Measurements from ENCODE around the gene FGA. TPM values are rescaled to one million over a fixed set of nuclear protein-coding genes. Genes with fewer than 3 reads are reported as not detected.

The FGA gene
- total RNA-seq, 1 donor from 2014 or later = not detected

- TF ChIP-seq, protein P1, sequence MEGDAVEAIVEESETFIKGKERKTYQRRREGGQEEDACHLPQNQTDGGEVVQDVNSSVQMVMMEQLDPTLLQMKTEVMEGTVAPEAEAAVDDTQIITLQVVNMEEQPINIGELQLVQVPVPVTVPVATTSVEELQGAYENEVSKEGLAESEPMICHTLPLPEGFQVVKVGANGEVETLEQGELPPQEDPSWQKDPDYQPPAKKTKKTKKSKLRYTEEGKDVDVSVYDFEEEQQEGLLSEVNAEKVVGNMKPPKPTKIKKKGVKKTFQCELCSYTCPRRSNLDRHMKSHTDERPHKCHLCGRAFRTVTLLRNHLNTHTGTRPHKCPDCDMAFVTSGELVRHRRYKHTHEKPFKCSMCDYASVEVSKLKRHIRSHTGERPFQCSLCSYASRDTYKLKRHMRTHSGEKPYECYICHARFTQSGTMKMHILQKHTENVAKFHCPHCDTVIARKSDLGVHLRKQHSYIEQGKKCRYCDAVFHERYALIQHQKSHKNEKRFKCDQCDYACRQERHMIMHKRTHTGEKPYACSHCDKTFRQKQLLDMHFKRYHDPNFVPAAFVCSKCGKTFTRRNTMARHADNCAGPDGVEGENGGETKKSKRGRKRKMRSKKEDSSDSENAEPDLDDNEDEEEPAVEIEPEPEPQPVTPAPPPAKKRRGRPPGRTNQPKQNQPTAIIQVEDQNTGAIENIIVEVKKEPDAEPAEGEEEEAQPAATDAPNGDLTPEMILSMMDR (conservative IDR thresholded peaks at IDR 0.05; ENCODE audit: low read depth, low read length) = no peak
These were observed 25.7 kb upstream of the FGA start for GRCh38 chr4:154616287-154616686.

GRCh38 chr4:154615211-154615610 lies 24.7 kb upstream of the FGA start:
- H3K4me3 ChIP-seq (ENCODE audit: low read depth, low read length) = no peak overlapping the region
- TF ChIP-seq, protein P1 (conservative IDR thresholded peaks at IDR 0.05; ENCODE audit: low read depth, low read length) = no peak
- DNase-seq (ENCODE audit: low read depth) = no peak

More at GRCh38 chr4:154616287-154616686, 25.7 kb upstream of the FGA start:
- DNase-seq (ENCODE audit: low read depth) = no peak
- H3K4me3 ChIP-seq (ENCODE audit: low read depth, low read length) = no peak overlapping the region

DNA sequence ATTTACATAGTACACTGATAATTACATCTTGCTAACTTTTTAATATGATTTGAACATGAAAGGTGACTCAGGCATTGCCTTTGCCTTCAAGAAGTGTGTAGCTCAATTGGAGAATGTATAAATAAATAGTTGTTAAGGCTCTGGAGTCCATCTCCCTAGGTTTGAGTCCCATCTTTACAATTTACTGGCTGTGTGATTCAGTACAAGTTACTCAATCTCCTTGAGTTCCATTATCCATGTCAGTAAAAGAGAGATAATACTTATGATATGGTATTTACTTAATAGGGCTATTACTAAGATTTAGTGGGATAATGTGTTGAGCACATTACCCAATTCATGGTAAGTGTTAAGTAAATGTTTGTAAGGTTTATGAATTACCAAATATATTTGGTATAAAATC lies 23.8 kb upstream of the FGA start:
- TF ChIP-seq, protein P1 (conservative IDR thresholded peaks at IDR 0.05; ENCODE audit: low read depth, low read length) = no peak
- DNase-seq (ENCODE audit: low read depth) = no peak
- H3K4me3 ChIP-seq (ENCODE audit: low read depth, low read length) = no peak overlapping the region

DNA sequence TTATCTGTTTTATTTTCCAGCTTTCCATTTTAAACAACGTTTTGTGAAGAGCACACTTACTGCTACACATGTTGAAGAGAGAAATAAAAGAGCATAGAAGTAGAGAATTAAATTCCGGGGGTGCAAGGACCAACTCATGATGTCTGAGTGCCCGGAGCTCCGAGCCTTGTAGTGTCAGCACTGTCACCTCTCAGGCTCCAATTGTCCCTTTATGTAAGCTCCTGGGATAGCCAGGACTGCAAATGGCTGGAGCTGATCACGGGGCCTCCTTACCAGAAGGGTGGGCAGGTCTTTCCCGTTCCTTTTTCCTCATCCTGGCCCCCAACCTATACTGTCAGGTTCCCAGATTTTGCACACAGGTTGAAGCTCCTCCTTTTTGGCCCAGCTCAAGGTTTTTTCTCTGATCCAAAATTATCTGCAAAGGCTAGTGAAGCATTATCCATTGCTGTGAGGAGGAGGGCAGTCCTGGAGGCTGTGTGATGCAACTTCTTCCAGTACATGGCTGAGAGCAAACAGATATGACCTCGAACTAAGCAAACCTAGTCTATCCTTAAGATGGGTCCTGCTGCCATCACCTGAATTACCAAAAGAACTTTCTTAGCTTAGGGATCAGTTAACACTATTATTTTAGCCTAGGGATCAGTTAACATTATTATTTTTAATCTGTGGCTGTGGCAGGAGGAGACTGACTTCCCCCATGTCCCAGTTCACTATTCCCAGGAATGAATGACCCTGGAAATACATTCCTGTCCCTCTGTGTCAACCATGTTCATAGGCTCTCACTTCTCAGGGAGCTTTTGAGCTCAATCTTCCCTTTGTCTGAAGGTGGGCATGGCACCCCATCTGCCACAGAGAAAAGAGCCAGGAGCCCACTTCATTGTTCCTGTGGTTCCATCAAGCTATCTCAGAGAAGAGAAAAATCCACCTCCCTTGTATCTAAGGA lies 22.2 kb upstream of the FGA start, which contains the start of gene FGG:
TSS of gene FGG (minus strand) at position 185 of the 943 bp plus-strand sequence. CDS start at position 138, 47 bp downstream.
- no peak for DNase-seq (ENCODE audit: low read depth)
- TF ChIP-seq, protein P1 (conservative IDR thresholded peaks at IDR 0.05; ENCODE audit: low read depth, low read length) = no peak

DNA sequence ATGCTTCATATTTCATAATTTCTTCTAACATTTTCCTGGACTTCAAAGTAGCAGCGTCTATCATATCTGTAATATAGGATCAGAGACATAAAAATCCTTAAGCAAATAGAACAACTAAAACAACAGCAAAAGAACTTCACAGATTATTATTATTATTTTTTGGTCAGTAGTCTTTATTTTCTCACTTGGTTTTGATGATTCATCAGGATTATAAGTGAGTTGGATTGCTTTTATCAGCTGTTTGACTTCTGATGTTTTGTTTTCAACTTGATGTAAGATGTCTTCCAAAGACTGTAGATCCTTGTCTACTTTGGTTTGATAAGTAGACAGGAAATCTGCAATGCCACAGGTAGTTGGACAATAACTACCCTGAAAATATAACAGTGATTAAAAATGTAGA lies 21.3 kb upstream of the FGA start:
- no peak overlapping the region for H3K4me3 ChIP-seq (ENCODE audit: low read depth, low read length)
- TF ChIP-seq, protein P1 (conservative IDR thresholded peaks at IDR 0.05; ENCODE audit: low read depth, low read length) = no peak
- DNase-seq (ENCODE audit: low read depth) = no peak

More for the DNA sequence above, 22.2 kb upstream of the FGA start, which contains the start of gene FGG:
- H3K4me3 ChIP-seq (ENCODE audit: low read depth, low read length) = no peak within 1 kb of the TSS

DNA sequence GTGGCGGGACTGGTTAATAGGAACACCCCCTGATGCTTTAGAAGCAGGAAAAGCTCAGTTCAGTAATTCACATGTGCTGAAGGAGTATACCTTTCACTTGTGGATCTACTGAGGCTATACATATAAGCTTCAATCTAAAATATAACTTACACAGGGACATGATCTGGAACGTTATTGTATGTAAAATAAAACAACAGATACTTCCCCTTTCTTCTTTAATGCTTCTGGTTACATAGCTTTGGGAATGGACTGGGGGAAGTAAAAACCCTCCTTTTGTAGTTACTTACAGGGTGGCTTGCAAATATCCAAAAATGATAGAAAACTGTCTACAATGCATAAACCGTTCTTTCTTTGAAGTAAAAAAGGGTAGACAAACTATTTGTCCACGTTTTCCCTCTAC lies 20.0 kb upstream of the FGA start:
- no peak for DNase-seq (ENCODE audit: low read depth)
- TF ChIP-seq, protein P1 (conservative IDR thresholded peaks at IDR 0.05; ENCODE audit: low read depth, low read length) = no peak

More for the DNA sequence above, 20.0 kb upstream of the FGA start:
- H3K4me3 ChIP-seq (ENCODE audit: low read depth, low read length) = no peak overlapping the region
